Central memory CD8-positive, alpha-beta T cell (primary cell): ENCODE measurements around the gene CD300E.

Source experiments
- ATAC-seq: fragments of 150-1000 bp; cut with Tn5 transposase; replicated peaks from 2 replicates; pipeline ENCODE4 v1.10.0; 2022; ENCODE audit warnings: mild to moderate bottlenecking, moderate FRiP score, moderate number of reproducible peaks; ENCODE audit not compliant: poor library complexity, severe bottlenecking; ENCODE audit errors: extremely low read depth
- DNase-seq, 2 donors: peaks; one replicate each; pipeline ENCODE4 v3.0.0; 2021; ENCODE audit warnings: low spot score in 2 of 2
- H3K27ac Mint-ChIP-seq: one replicate; pipeline ENCODE4 v1.8.0; 2022; ENCODE audit warnings: low read depth, mild to moderate bottlenecking, moderate library complexity, mixed read lengths
- H3K27me3 Mint-ChIP-seq: one replicate; pipeline ENCODE4 v1.8.0; 2022; ENCODE audit warnings: mixed read lengths
- H3K36me3 Mint-ChIP-seq: one replicate; pipeline ENCODE4 v1.8.0; 2022; ENCODE audit warnings: mild to moderate bottlenecking, moderate library complexity, mixed read lengths; ENCODE audit not compliant: insufficient read depth
- H3K4me1 Mint-ChIP-seq: one replicate; pipeline ENCODE4 v1.8.0; 2022; ENCODE audit warnings: mixed read lengths
- H3K4me3 Mint-ChIP-seq: one replicate; pipeline ENCODE4 v1.8.0; 2022; ENCODE audit warnings: mild to moderate bottlenecking, moderate library complexity, mixed read lengths
- H3K9me3 Mint-ChIP-seq: one replicate; pipeline ENCODE4 v1.8.0; 2022; ENCODE audit warnings: mixed read lengths

The CD300E gene, protein sequence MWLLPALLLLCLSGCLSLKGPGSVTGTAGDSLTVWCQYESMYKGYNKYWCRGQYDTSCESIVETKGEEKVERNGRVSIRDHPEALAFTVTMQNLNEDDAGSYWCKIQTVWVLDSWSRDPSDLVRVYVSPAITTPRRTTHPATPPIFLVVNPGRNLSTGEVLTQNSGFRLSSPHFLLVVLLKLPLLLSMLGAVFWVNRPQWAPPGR

DNA sequence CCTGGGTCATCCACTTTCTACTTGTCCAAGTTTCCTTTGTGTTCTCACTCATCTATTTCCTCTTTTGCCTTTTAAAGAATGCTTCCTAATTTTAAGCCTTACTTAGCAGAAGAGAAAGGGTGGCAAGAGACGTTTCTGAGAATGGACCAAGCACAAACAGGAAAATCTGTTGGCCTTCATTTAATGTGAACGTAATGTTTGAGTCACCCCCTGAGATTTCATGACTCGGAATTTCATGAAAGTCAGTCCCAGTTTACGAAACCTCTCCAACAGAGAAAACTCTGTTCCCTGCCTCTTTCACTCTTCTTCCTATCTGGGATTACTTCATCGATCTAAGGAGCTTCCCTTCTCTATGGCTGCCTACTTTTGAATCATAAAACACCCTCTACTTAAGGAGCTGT lies at the start of gene CD300E:
TSS of gene CD300E (minus strand) at position 46 of the 401 bp plus-strand sequence. CDS start 117 bp downstream, outside the sequence.
- DNase-seq (no peak), ATAC-seq (no peak)
- H3K4me1 Mint-ChIP-seq = no peaks in the 10 kb centered on the region
- peaks cover 89% of the 10 kb centered on the region for H3K27me3 Mint-ChIP-seq
- no peak within 1 kb of the TSS for H3K27ac Mint-ChIP-seq
- H3K4me3 Mint-ChIP-seq = no peak within 1 kb of the TSS
- no peaks in the 10 kb centered on the region for H3K36me3 Mint-ChIP-seq
- no peaks in the 10 kb centered on the region for H3K9me3 Mint-ChIP-seq

- peaks cover 4% of the 10 kb centered on the region for H3K9me3 Mint-ChIP-seq
- no peak overlapping the region for H3K27ac Mint-ChIP-seq
- peaks cover 82% of the 10 kb centered on the region for H3K27me3 Mint-ChIP-seq
- H3K4me3 Mint-ChIP-seq = no peak overlapping the region
- peaks cover 10% of the 10 kb centered on the region for H3K4me1 Mint-ChIP-seq
- peak; percentile 68 for ATAC-seq
- peaks cover 4% of the 10 kb centered on the region for H3K36me3 Mint-ChIP-seq
- DNase-seq = peak; percentile 42 to 46
Measured at GRCh38 chr17:74671031-74671771, 47.7 kb upstream of the CD300E start.

DNA sequence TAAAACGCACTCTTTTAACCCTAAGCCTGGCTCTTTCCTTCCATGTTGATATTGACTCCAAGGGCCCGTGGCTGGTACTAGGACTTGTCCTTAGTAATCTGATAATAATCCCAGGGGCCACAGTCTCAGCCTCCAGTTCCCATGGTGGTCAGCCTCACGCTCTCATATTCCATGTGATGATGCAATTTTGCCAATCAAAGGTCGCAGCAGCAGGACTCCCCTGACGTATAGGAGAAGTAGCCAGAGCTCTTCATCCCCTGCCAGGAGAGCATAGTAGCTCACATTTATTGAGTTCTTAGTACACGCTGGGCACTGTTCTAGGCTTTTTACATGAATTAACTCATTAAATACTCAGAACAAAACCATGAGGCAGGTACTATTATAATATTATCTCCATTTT lies 46.8 kb upstream of the CD300E start:
- H3K4me3 Mint-ChIP-seq = no peak overlapping the region
- H3K4me1 Mint-ChIP-seq = peaks cover 10% of the 10 kb centered on the region
- H3K27ac Mint-ChIP-seq = no peak overlapping the region
- peaks cover 4% of the 10 kb centered on the region for H3K36me3 Mint-ChIP-seq
- no peak for ATAC-seq
- peaks cover 77% of the 10 kb centered on the region for H3K27me3 Mint-ChIP-seq
- DNase-seq = no peak
- peaks cover 4% of the 10 kb centered on the region for H3K9me3 Mint-ChIP-seq

DNA sequence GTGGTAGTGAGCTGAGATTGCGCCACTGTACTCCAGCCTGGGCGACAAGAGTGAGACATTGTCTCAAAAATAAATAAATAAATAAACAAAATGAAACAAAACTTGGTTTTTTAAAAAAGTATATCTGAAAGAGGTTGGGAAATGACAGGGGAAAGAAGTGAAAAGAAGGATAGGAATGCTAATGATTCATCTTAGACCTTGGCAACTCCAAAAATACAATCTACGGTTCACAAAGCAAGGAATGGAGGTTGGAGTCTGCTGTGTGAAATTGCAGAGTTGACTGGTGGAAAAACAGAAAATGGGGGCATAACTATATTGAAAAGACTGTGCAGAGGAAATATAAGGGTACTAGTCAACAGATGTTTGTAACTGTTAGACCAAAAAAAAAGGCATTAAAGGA lies 40.0 kb upstream of the CD300E start:
- peaks cover 80% of the 10 kb centered on the region for H3K27me3 Mint-ChIP-seq

GRCh38 chr17:74659889-74660288 lies 36.4 kb upstream of the CD300E start:
- no peak for ATAC-seq
- no peak overlapping the region for H3K4me3 Mint-ChIP-seq
- H3K36me3 Mint-ChIP-seq = peaks cover 1% of the 10 kb centered on the region
- peaks cover 8% of the 10 kb centered on the region for H3K4me1 Mint-ChIP-seq
- H3K9me3 Mint-ChIP-seq = no peaks in the 10 kb centered on the region
- H3K27me3 Mint-ChIP-seq = peaks cover 58% of the 10 kb centered on the region
- no peak for DNase-seq
- no peak overlapping the region for H3K27ac Mint-ChIP-seq

More for the DNA sequence above, 40.0 kb upstream of the CD300E start:
- Mint-ChIP-seq H3K27ac (no peak overlapping the region), H3K4me3 (no peak overlapping the region), H3K36me3 (no peaks in the 10 kb centered on the region), H3K9me3 (no peaks in the 10 kb centered on the region), H3K4me1 (no peaks in the 10 kb centered on the region)
- DNase-seq (no peak), ATAC-seq (no peak)

- Mint-ChIP-seq H3K27ac (no peak overlapping the region), H3K27me3 (peaks cover 58% of the 10 kb centered on the region), H3K36me3 (peaks cover 1% of the 10 kb centered on the region), H3K4me1 (peaks cover 8% of the 10 kb centered on the region), H3K9me3 (no peaks in the 10 kb centered on the region), H3K4me3 (no peak overlapping the region)
- ATAC-seq (no peak), DNase-seq (no peak)
Measured at GRCh38 chr17:74658620-74659019, 35.1 kb upstream of the CD300E start.

GRCh38 chr17:74654742-74655141 lies 31.2 kb upstream of the CD300E start:
- ATAC-seq = no peak
- no peak overlapping the region for H3K4me3 Mint-ChIP-seq
- no peak overlapping the region for H3K27ac Mint-ChIP-seq
- DNase-seq = no peak
- H3K27me3 Mint-ChIP-seq = peaks cover 59% of the 10 kb centered on the region
- H3K9me3 Mint-ChIP-seq = no peaks in the 10 kb centered on the region
- peaks cover 1% of the 10 kb centered on the region for H3K36me3 Mint-ChIP-seq
- H3K4me1 Mint-ChIP-seq = peaks cover 8% of the 10 kb centered on the region

DNA sequence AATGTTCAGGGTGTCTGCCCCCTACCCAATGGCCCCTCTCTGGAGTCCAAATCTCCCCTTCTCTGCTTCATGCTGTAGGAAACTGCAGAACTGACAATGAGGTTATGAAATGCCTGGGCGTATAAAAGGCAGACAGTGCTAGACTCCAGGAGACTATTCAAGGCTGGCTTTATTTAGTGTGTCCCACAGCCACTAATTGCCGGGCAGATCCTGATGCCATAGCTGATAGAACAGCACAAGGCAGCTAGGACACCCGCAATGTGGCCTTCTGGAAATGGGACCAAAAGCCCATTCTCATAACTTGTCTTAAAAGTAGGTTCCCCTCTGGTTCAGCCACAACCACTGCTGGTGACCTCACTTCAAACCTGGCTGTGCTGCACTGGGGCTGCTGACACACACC lies 28.5 kb upstream of the CD300E start:
- Mint-ChIP-seq H3K9me3 (no peaks in the 10 kb centered on the region), H3K36me3 (peaks cover 1% of the 10 kb centered on the region), H3K27ac (no peak overlapping the region), H3K4me3 (no peak overlapping the region), H3K27me3 (peaks cover 76% of the 10 kb centered on the region), H3K4me1 (peaks cover under 1% of the 10 kb centered on the region)
- no peak for ATAC-seq
- DNase-seq = no peak

DNA sequence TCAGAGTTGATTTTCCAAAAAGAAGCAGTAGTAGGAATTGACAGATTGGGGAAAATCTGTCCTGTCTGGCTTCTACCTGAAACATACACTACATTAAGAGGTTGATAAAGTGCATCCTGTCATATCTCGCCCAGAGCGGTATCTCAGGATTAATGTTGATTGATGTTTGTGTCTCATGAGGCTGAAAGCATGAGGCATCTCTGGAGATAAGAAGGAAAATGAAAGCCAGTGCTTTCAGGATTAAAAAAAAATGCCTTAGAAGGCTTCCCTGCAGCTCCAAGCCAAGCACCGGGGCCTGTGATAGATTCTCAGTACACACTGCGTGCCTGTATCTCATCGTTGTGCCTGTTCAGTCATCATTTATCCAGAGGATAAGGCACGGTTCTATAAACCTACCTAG lies 26.4 kb upstream of the CD300E start:
- DNase-seq (no peak), ATAC-seq (no peak)
- Mint-ChIP-seq H3K4me1 (no peaks in the 10 kb centered on the region), H3K27ac (no peak overlapping the region), H3K36me3 (no peaks in the 10 kb centered on the region), H3K9me3 (no peaks in the 10 kb centered on the region), H3K4me3 (no peak overlapping the region), H3K27me3 (peaks cover 96% of the 10 kb centered on the region)

DNA sequence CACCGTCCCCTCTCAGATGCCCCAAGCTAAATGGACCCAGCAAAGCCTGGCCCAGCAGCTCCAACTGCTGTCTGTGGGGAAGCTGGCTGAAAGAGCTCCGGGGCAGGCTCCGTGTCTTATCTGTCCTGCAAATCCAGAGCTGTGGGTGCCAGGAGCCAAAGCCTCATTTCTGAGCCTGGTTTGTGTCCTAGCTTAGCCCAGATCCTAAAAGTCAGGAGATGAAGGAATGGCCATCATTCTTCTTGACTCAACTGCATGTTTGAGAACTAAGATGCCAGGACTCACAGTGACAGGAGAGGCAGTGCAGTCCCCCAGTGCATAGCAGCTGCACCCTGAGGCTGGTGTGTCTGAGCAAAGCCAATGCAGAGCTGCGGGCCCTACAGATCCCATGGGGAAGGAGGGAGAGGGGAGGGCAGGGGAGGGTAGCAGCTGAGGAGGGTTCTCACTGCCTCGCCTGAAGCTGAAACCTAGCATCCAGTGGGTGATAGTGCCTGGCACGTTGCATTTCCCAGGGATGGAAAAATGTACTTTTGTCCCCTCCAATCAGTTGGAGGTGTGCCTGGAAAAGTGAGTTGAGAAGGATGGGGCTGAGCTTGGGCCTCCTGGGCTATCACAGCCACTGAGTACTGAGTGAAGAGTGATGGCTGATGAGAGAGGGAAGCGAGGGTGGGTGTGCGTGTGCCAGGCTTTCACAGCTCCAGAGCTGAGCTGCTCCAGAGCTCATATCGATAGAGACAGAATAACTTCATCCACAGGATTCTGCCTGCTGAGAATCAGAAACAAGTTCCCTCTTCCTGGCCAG lies 24.5 kb upstream of the CD300E start:
- Mint-ChIP-seq H3K27me3 (peaks cover 96% of the 10 kb centered on the region), H3K9me3 (no peaks in the 10 kb centered on the region), H3K27ac (no peak overlapping the region), H3K4me3 (no peak overlapping the region), H3K4me1 (no peaks in the 10 kb centered on the region), H3K36me3 (peaks cover 1% of the 10 kb centered on the region)
- DNase-seq = no peak
- no peak for ATAC-seq

DNA sequence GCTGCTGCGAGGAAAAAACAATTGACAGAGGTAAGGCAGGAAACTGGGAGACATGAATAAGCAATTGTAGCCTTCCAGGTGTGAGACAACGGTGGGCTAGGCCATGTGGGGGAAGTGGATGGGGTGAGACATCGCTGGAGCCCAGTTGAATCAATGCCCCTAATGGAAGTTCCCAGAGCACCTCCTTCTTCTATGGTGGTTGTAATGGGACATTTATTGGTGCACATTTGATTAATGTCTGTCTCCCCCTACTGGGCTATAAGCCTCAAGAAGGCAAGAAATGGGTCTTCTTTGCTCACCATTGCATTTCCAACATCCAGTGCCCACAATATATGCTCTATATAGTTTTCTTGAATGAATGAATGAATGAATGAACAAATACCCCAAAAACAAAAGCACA lies 22.7 kb upstream of the CD300E start:
- H3K27ac Mint-ChIP-seq = no peak overlapping the region

GRCh38 chr17:74645010-74645409 lies 21.5 kb upstream of the CD300E start:
- no peak overlapping the region for H3K4me3 Mint-ChIP-seq
- H3K4me1 Mint-ChIP-seq = peaks cover 2% of the 10 kb centered on the region
- peaks cover 91% of the 10 kb centered on the region for H3K27me3 Mint-ChIP-seq
- no peak overlapping the region for H3K27ac Mint-ChIP-seq
- no peak for DNase-seq
- peaks cover 1% of the 10 kb centered on the region for H3K36me3 Mint-ChIP-seq
- ATAC-seq = no peak
- no peaks in the 10 kb centered on the region for H3K9me3 Mint-ChIP-seq

More for the DNA sequence above, 22.7 kb upstream of the CD300E start:
- Mint-ChIP-seq H3K36me3 (peaks cover 1% of the 10 kb centered on the region), H3K27me3 (peaks cover 96% of the 10 kb centered on the region), H3K9me3 (no peaks in the 10 kb centered on the region), H3K4me3 (no peak overlapping the region), H3K4me1 (no peaks in the 10 kb centered on the region)
- no peak for DNase-seq
- no peak for ATAC-seq
